Iris pigment epithelial cell (primary cell): ENCODE results near the gene CENPM.

ENCODE experiments used
- DNase-seq: peaks from one replicate; pipeline ENCODE4 v3.0.0-alpha.2; 2011; ENCODE audit warnings: low read depth

The CENPM gene, protein sequence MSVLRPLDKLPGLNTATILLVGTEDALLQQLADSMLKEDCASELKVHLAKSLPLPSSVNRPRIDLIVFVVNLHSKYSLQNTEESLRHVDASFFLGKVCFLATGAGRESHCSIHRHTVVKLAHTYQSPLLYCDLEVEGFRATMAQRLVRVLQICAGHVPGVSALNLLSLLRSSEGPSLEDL

DNA sequence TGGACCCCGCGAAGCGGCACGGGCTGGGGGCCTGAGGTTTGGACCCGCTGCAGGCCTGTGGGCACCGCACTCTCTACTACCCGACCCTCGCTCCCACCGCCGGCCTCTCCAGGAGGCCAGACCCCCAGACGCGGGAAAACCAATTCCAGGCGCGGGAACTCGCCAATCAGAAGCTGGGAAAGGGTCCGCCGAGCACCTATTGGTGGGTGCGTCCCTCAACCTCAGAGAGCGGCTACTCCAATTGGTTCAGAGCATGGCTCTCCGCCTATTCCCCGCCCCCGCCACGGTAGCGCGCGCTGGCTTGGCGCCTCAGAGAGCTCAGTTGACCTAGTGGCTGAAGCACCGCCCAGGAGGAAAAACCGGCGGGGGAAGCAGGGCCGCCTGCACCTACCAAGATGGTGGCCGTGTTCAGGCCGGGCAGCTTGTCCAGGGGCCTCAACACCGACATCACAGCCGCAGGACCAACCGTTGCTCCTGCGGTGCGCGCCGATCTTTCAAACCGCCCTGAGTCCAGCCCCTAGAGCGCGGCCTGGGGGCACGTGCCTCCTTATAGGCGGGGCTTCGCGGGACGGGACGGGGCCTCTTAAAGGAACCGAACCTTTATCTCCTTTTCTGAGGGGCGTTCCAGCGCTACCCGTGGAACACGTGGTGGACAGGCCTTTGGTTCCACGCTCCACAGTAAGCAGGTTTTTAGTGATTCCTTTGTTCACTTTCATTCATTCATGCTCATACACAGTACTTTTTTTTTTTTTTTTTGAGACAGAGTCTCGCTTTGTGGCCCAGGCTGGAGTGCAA is at the start of gene CENPM:
CENPM (minus strand) TSS at position 524 of the 795 bp plus-strand sequence; CDS start at position 448, 76 bp downstream.
- peak; percentile 94 for DNase-seq

DNA sequence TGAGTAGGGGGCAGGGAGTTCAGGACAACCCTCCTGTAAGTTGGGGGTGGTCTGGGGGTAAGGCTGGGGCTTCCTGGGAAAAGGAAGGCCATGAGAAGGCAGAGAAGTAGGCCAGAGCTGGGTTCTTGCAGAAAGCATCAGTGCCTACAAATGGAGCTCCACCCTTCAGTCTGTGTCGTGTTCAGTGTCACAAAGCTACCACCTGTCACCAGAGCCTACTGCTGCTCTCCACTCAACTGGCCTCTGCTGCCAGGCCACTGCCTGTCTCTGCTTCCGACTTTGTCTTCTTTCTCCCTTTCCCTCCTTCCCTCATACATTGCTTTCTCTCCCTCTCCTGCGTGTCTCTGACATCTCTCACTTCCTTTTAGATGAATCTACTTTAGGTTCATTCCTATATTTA is 48.3 kb upstream of the CENPM start:
- no peak for DNase-seq

DNA sequence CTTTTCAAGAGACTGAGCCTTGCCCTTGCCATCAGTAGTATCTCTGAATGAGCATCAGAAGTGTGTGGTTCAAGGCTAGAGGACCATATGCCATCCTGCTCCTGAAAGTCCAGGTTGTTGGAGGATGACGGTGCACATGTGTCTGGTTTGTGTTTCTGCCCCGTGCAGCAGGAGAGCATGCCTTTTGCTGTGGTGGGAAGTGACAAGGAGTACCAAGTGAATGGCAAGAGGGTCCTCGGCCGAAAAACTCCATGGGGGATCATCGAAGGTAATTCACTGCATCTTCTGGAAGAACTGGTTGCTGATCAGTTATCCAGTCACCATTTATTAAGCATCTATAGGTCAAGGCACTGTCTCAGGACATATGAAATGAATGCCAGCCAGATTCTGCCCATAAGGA is 45.5 kb upstream of the CENPM start:
- DNase-seq, result no peak

DNA sequence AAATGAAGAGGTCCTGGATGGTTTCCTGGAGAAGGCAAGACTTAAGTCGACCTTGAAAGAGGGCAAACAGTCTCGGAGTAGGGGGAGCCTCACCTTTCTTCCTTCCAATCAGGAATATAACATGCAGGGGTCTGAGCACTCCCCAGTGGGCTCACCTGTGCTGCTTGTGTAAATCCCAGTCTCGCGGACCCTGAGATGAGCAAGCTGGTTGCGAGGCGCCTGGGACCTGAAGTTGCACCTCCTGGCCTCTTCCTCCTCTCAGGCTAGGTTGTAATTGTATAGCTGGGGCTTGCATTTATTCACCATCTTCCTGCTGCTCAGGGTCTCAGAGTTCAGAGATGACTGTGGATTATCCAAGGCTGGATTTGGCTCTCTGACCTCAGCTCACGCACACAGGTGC is 44.2 kb upstream of the CENPM start:
- no peak for DNase-seq

DNA sequence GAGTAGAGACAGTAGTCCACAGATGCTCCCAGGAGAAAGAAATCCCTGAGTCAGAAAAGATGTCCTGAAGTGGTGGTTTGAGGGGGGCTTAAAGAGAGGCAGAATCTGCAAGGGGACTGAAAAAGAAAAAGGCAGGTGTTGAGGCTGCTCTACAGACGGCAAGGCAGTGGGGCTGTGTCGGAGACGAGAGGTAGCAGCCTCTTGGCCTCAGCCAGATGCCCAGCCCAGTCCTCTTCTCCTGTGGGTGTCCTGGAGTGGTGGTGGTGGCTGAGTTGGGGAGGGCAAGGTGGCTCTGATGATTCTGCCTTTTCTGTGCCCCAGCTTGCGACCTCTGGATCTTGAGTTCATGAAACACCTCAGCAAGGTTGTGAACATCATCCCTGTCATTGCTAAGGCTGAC is 42.3 kb upstream of the CENPM start:
- no peak for DNase-seq

DNA sequence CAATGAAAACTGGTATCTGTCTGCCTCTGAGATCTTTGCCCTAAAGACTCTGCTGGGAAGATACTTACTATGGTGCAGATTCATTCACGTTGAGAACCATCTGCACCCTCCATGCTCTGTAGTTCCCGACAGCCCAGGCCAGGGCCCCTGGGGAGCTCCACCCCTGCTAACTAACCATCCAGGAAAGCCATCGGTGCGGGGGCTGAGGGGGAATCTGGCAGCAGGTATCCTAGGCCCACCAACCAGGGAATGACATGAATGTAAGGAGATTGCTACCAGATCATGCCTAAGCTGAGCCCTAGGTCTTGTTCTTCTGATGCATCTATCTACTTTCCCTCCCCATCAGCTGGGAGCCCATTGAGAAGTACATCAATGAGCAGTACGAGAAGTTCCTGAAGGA is 40.3 kb upstream of the CENPM start:
- no peak for DNase-seq

DNA sequence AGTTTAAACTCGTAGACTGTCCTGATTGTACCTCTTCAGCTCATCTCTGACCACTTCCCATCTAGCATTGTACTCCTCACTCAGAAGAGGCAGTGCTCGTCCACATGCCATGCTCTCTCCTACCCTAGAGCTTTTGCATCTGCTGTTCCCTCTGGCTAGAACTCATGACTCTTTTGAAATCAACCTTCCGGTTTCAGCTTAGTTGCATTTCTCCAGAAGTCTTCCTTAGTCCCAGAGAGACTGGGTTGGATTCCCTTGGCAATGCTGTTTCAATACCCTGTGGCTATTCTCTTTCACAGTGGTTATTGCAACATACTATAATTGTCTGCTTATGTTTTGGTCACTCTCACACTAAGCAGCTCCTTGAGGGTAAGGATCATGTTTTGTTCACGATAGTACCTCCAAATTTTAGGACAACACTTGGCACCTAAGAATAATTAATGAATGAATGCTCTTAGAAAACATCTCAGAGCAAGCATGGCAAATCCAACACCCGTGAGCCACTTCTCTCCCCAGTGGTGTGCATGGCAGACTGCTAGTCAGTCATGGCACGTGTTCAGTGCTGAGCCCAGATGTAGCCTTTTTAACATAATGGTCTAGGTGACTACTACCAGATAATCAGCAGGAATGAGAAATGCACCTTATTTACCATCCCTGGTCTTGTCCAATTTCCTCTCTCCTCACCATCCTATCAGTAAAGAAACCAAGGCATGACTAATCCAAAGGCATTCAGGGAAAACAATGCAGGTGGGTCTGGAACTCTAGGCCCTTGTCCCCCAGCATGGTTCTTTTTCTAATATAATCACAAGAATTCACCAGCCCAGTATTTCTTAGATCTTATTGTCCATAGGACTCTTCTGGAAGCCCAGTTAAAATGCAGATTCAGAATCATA is 36.8 kb upstream of the CENPM start:
- peak; percentile 6 for DNase-seq

DNA sequence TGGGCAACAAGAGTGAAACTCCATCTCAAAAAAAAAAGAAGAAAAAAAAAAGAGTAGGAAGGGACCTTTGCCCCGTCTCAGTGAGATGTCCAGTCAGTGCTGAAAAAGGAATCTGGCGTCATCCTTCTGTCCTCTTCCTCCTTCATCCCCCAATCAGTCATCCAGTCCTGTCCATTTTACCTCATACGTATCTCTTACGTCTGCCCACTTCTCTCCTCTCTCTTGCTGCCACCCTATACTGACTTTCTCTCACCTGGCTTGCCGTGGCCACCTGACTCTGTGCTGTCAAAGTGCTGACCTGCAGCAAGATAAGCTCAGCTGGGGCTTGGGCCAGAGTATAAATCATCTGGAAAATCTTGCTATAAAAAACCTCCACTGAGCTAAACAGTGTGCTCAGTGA is 35.9 kb upstream of the CENPM start:
- DNase-seq, result no peak

DNA sequence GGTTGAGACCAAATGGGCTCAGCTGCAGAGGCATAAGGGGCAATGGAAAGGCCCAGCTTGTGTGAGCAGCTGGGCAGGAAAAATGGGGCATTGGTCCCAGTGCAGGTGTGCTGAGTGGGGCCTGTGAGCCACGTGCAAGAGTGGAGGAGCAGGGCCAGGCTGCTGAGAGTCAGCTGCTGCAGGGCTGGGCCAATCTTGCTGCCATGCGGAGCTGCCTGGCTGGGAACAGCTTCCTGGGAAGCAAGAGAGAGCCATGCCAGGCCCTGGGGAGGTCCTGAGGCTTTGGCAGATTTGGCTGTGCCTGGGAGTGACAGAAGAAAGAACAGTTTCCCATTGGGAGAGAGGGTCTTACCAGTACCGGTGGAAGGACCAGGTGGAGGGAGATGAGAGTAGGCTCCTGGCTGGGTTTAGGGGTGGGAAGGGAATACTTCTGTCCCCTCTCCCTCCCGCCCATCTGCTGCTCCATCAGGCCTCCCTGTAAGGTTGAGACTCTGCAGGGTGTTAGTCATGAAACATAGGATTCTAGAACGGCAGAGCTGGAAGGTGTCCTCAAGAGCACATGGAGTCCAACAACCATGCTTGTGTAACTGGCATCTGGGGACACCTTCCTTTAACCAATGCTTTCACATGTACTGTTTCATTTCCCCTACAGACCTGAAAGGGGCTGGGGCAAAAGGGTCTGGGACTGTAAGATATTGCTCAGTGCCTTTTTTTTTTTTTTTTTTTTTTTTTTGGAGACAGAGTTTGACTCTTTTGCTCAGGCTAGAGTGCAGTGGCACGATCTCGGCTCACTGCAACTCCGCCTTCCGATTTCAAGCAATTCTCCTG is 32.7 kb upstream of the CENPM start:
- DNase-seq, result no peak

DNA sequence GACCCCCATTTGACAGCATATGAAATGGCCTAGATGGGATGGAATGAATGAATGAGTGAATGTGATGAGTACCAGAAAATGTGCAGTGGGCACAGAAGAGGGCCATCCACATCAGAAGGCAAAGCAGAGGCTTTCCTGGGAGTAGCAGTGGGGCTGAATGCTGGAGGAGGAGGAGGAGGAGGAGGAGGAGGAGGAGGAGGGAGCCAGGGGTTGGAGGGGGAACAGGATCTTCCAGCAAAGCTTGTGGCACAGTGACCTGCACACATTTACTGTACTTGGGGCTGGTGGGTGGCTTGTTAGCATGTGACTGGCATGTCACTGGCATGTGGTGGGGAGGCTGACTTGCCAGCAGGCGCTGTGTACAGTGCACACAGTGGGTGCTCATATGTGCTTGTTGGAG is 31.8 kb upstream of the CENPM start:
- no peak for DNase-seq

DNA sequence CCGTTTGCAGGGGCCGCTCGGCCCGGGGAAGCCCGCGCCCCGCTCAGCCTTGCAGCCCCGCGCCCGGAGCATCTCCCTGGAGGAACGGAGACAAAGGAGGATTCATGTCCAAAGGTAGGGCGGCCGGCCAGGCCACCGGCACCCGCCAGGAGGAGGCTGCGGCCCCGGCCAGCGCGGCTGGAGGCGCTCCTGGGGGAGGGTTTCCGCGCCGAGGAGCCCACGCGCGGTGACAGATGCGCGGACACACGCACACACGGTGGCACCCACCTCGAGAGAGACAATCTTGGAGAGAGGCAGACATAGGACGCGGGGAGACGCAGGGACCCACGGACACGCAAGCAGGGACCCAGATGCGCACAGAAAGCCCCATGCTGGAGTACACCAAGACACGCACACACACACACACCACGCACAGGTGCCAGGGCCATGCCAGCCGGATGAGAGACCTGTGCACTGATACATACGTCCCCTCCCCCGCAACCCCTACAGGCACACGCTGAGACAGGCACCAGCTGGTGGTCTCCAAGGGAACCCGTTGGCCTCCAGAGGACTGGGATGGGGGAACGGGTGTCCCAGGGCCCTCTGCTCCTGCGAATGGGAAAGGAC is 30.1 kb upstream of the CENPM start:
- DNase-seq, result no peak

DNA sequence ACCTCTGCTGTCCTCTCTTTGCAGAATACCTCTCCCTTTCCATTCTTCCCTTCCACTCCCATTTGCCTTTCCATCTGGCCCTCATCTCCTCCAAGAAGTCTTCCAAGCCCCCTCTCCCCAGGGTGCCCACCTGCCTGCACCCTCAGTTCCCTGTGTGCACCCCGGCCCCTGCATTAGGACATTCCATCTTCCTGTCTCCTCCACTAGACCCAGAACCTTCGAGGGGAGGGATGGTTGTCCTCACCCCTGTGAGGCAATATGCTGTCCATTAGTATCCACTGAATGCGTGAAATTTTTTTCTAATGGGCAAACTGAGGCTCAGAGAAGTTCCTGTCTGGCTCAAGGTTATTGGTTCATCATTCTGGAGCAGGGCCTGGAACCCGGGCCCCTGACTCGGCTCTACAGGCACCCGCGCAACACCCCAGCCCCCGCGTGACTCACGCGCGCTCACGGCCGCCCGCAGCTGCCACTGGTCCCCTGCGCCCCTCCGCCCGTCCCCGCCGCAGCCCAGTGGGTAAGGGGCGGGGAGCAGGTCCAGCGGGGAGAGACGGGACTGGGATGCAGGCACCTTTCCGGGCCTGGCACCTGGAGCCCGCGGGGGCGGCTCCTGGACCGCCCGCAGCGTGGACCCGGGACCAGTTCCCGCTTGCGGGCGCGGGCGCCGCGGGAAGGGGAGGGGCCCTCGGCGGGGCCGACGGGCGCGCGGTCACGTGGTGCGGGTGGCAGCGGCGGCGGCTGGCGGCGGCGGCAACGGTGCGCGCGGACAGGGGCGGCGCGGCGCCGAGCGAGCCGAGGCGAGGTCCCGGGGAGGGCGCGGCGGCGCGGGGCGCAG is 29.3 kb upstream of the CENPM start:
- no peak for DNase-seq

DNA sequence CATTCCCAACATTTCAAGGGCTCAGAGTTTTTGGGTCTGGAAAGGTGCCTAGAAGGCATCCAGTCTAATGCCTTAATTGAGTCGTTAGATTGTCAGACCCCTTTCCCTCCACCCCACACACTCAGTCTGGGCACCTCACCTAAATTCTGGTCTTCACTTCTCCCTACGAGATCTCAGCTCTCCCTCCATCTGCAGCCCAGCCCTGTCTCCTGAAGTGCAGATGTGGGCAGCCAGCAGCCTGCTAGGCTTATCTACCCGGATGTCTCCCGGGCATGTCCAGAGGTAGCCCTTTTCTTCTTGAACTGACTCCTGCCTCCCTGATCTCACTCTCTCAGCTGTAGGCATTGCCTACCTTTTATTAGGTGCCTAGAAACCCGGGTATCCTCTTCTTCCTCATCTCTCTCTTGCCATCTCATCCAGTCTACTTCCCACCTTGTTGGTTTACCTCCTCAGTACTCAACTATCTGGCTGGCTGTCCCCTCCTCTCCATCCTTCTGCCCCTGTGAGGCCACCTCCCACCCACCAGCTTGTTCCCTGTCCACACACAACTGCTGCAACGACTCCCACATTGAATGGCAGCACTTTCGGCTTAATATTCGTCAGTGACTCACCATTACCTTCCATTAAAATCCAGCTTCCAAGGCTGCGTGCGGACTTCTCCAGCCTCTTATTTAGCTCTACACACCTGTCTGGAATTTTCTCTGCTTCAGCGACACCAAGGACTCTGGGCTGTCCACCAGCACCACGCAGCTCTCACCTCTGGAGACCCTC is 28.5 kb upstream of the CENPM start:
- DNase-seq, result no peak

DNA sequence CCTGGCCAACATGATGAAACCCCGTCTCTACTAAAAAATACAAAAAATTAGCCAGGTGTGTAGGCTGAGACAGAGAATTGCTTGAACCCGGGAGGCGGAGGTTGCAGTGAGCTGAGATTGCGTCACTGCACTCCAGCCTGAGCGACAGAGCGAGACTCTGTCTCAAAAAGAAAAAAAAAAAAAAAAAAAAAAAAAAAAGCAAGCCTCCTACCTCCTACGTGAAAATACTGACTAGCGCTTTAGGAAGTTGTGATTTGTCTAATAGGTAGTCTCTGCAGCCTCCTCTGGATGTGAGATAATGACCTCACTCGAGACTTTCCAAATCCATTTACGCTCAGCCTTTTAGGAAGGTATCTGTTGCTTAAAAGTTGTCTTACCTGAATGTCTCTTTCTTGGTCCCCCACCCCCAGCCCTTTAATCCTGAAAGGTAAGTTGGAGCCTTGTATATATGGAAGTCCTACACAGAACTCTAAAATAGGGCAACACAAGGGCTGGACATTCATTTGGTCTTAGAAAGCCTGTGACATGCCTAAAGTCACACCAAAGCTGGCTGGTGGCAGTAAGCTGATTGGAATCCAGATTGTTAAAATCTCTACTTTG is 27.8 kb upstream of the CENPM start:
- DNase-seq, result no peak

DNA sequence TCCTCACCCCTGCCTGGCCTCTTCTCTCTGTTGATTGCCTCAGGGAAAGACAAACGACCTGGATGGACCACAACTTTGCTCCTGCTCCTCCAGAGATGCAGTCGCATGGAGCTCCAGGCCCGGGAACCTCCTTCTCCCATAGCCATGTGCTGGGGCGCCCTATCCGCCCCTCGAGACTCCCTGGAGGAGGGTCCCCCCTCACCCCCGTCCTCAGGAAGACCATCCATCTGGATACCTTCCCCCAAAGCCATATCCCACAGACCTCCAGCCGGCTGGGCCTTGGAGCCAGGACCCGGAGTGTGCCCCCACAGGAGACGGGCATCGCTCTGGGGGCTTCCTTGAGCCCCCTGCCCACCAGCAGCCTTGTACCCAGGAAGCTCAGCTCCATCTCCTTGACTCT is 24.5 kb upstream of the CENPM start:
- no peak for DNase-seq

DNA sequence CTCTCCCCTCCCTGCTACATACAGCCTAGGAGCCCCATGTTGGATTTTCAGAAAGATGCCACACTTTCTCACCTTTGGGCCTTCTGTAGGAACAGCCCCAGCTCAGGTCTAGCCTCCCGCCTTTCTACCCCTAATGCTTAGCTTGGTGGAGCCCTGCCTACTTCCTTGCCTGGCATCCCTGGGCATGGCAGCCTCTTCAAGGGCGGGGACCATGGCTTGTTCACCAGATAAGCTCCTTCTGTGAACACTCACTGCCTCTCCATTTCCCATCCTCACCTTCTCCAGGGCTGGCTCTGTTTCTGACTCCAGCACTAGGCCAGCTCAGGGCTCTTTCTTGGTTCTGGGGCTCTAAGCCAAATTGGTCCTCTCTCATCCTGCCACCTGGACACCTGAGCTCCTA is 23.6 kb upstream of the CENPM start:
- no peak for DNase-seq

DNA sequence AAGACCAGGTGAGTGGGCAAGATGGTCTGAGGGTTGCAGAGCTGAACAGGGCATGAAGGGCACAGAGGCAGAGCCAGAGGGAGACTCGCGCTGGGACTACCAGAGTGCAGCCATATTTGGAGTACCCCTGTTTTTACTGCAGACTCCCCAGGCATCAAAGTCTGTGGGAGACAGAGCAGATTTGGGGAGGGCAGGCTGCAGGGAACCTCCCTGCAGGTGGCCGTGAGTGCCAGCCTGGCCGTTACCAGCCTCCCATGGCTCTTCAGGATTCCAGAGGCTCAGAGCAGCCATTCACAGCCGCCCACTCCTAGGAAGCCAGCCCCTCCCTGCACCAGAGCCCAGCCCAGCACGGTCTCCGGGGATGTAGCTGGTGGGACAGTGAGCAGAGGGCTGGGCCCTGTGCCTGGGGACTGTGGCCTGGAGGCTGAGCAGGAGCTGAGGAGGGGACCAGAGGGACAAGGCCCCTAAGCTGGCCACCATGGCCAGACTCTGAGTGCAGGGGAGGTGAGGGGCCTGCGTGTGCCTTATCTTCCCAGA is 22.2 kb upstream of the CENPM start, which contains the start of gene SEPTIN3:
SEPTIN3 (plus strand) TSS at position 334 of the 537 bp plus-strand sequence. CDS start 2,050 bp downstream, outside the sequence.
- DNase-seq, result no peak

DNA sequence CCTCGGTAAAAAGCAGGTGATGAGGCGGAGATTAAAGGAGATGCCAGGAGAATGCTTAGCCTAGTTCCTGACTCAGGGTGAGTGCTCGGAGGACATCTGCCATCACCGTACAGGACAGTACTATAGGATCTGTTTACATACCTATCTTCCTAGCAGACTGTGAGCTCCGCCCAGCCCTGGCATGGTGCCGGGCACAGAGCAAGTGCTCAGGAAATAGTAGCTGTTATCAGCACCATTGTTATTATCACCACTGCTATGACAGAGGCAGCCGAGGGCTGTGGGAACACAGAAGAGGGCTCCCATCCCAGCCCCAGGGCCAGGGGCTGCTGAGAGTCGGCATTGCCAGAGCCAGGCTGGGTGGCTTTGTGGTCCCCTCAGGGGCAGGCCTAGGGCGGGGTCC is 21.6 kb upstream of the CENPM start:
- peak; percentile 6 for DNase-seq
